Caco-2 (cell line): ENCODE data around the gene FGFRL1. TPM values are rescaled to one million over a fixed set of nuclear protein-coding genes. Genes with fewer than 3 reads are reported as not detected.

ENCODE experiments used
- BruUV-seq: library from RNA; stranded (reverse); fragments of 400-500 nt; replicated peaks from 2 replicates; lab custom pipeline; 2021; lab: Mats Ljungman, UMichigan
- CTCF ChIA-PET: fragments of 300-600 bp; sonication (Branson Sonifier 250); formaldehyde crosslinking; loops from one replicate; lab custom pipeline; 2022; ENCODE audit warnings: antibody characterized with exemption; lab: Charles Lee
- POLR2A ChIA-PET: fragments of 300-600 bp; sonication (Branson Sonifier 250); formaldehyde crosslinking; loops from one replicate; lab custom pipeline; 2022; ENCODE audit warnings: antibody characterized with exemption; lab: Charles Lee
- DNase-seq, 2 experiments: peaks; one replicate each; pipeline versions ENCODE4 v3.0.0 to v3.0.0-alpha.2; 2020 to 2022
- H3K27me3 ChIP-seq: replicated peaks from 2 replicates; pipeline ENCODE4 v1.6.0; 2011; ENCODE audit warnings: low read length; ENCODE audit not compliant: control insufficient read depth, insufficient read depth
- H3K36me3 ChIP-seq: 2 replicates; pipeline ENCODE4 v1.5.1; 2011; ENCODE audit warnings: low read length; ENCODE audit not compliant: control insufficient read depth, insufficient read depth
- H3K4me1 ChIP-seq: fragments of 250-450 bp; sonication (Bioruptor Pico); 2 replicates; pipeline ENCODE4 v1.5.1; 2020; ENCODE audit warnings: mild to moderate bottlenecking
- H3K4me3 ChIP-seq: 2 replicates; pipeline ENCODE4 v1.5.1; 2011; ENCODE audit warnings: low read depth, mild to moderate bottlenecking, control low read depth, low read length
- H3K9me3 ChIP-seq: fragments of 250-450 bp; sonication (Bioruptor Pico); 2 replicates; pipeline ENCODE4 v1.5.1; 2020; ENCODE audit warnings: mild to moderate bottlenecking, moderate library complexity
- H3K27ac Mint-ChIP-seq: one replicate; pipeline ENCODE4 v1.8.0; 2022; ENCODE audit warnings: mixed read lengths; ENCODE audit not compliant: unreplicated experiment
- H3K27me3 Mint-ChIP-seq: one replicate; pipeline ENCODE4 v1.8.0; 2022; ENCODE audit warnings: mixed read lengths; ENCODE audit not compliant: insufficient read depth, unreplicated experiment
- H3K36me3 Mint-ChIP-seq: one replicate; pipeline ENCODE4 v1.8.0; 2022; ENCODE audit warnings: mild to moderate bottlenecking, mixed read lengths; ENCODE audit not compliant: insufficient read depth, unreplicated experiment
- H3K4me1 Mint-ChIP-seq: one replicate; pipeline ENCODE4 v1.8.0; 2022; ENCODE audit warnings: low read depth, mixed read lengths; ENCODE audit not compliant: unreplicated experiment
- H3K4me3 Mint-ChIP-seq: one replicate; pipeline ENCODE4 v1.8.0; 2022; ENCODE audit warnings: mild to moderate bottlenecking, moderate library complexity, mixed read lengths; ENCODE audit not compliant: unreplicated experiment
- H3K9me3 Mint-ChIP-seq: one replicate; pipeline ENCODE4 v1.8.0; 2022; ENCODE audit warnings: mixed read lengths; ENCODE audit not compliant: unreplicated experiment
- intact Hi-C: fragments of 100-400 bp; cut with micrococcal nuclease; formaldehyde crosslinking; loops from one replicate; pipeline ENCODE4 v1.10.0; 2022; ENCODE audit not compliant: unreplicated experiment
- total RNA-seq: library from RNA; stranded (reverse); gene quantifications from 2 replicates; pipeline ENCODE4 v1.2.3, GENCODE V29; 2022
- TF ChIP-seq, protein P1 (sequence below), 2 experiments: fragments of 200-600 bp in 1 of 2; IDR thresholded peaks; 1 replicate in 1 of 2; 2 replicates in 1 of 2; pipeline versions ENCODE4 v1.5.1 to v1.8.0; 2011 to 2022; ENCODE audit warnings: antibody characterized with exemption in 1 of 2, control low read depth in 1 of 2, inconsistent platforms in 1 of 2, low read depth in 1 of 2, low read length in 1 of 2, mild to moderate bottlenecking in 1 of 2, moderate library complexity in 1 of 2; ENCODE audit not compliant: insufficient read depth in 1 of 2, severe bottlenecking in 1 of 2, unreplicated experiment in 1 of 2

Gene FGFRL1
- total RNA-seq, 1 experiment from 2014 or later = 26.0 TPM

DNA sequence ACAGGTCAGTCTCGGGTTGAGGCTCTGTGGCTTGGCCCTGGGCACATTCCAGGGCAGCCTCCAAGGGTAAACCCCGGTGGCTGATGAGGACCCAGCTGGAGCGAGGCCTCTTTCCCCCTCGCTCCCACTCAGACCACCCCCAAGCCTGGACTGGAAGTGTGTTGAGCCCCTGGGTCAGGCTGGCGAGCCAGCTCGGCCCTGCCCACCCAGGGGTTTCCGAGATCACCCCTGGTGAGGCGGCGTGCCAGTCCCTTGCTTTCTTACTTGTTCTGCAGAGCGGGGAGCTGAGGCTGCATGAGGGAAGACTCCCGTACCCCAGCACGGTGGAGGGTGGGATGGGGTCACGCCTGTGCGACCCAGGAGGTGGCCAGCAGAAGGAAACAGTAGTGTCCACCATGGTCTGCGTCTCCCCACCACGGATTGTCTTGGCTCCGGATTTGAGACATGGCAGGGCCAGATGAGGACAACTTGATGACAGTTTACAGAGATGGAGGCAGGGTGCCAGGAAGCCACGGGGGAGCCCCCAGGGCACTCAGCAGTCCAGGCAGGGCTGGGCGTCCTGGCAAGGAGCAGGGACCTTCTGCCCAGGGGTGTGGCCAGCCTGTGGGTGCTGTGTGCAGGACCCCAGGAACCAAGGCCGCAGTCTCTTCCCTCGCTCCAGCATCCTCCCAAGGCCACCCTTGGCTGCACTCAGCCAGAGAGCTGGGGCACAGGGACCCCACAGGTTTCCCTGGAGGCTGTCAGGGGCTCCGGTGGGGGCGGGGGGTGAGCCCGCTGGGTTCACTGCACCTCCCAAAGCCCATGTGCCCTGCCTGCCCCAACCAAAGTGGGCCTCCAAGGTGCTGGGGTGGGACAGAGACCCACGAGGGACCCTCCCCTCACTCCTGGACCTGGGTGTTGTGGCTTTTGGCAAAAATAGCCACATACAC lies 6.6 kb upstream of the FGFRL1 start:
- Histone ChIP-seq H3K36me3 (no peaks in the 10 kb centered on the region), H3K9me3 (peaks cover 7% of the 10 kb centered on the region; the same call in 1 of the 2 replicates), H3K4me1 (0 out of 2 replicates have a peak, but pooled peaks cover 5% of the 10 kb centered on the region), H3K4me3 (no peak overlapping the region), H3K27me3 (no peaks in the 10 kb centered on the region)
- H3K36me3 Mint-ChIP-seq = peaks cover 21% of the 10 kb centered on the region
- TF ChIP-seq, protein P1, sequence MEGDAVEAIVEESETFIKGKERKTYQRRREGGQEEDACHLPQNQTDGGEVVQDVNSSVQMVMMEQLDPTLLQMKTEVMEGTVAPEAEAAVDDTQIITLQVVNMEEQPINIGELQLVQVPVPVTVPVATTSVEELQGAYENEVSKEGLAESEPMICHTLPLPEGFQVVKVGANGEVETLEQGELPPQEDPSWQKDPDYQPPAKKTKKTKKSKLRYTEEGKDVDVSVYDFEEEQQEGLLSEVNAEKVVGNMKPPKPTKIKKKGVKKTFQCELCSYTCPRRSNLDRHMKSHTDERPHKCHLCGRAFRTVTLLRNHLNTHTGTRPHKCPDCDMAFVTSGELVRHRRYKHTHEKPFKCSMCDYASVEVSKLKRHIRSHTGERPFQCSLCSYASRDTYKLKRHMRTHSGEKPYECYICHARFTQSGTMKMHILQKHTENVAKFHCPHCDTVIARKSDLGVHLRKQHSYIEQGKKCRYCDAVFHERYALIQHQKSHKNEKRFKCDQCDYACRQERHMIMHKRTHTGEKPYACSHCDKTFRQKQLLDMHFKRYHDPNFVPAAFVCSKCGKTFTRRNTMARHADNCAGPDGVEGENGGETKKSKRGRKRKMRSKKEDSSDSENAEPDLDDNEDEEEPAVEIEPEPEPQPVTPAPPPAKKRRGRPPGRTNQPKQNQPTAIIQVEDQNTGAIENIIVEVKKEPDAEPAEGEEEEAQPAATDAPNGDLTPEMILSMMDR (IDR thresholded peaks at IDR 0.05; ENCODE audit: insufficient read depth in 1 of 2, low read depth in 1 of 2, low read length in 1 of 2, severe bottlenecking in 1 of 2, unreplicated experiment in 1 of 2) = no peak
- BruUV-seq = no TSS peak
- no peak overlapping the region for H3K27ac Mint-ChIP-seq
- peaks cover 6% of the 10 kb centered on the region for H3K27me3 Mint-ChIP-seq
- intact Hi-C loops = no loop called here
- POLR2A ChIA-PET = no interaction called here
- CTCF ChIA-PET = no interaction called here
- H3K4me1 Mint-ChIP-seq = peaks cover 6% of the 10 kb centered on the region
- H3K4me3 Mint-ChIP-seq = no peak overlapping the region
- H3K9me3 Mint-ChIP-seq = peaks cover 10% of the 10 kb centered on the region
- no peak for DNase-seq

DNA sequence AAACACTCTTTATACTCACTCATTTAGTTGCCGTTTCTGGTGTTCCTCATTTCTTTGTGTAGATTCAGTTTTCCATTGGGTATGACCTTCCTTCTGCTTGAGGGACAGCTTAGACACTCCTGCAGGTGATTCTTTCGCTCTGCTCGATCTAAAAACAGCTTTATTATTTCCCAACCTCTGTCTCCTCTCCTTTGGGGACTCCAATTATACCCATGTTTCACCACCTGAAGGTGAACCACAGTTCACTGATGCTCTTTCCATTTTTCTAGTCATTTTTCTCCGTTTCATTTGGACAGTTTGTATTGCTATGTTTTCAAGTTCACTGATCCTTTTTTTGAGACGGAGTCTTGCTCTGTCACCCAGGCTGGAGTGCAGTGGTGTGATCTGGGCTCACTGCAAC lies 4.6 kb upstream of the FGFRL1 start:
- ChIA-PET CTCF (no interaction called here), POLR2A (no interaction called here)
- no peak overlapping the region for H3K4me3 Mint-ChIP-seq
- peaks cover 10% of the 10 kb centered on the region for H3K9me3 Mint-ChIP-seq
- intact Hi-C loops = no loop called here
- no peak overlapping the region for H3K4me3 ChIP-seq
- DNase-seq = no peak
- peaks cover 6% of the 10 kb centered on the region for H3K27me3 Mint-ChIP-seq
- no peaks in the 10 kb centered on the region for H3K27me3 ChIP-seq
- H3K36me3 Mint-ChIP-seq = peaks cover 16% of the 10 kb centered on the region
- H3K4me1 ChIP-seq = peaks cover 13% of the 10 kb centered on the region
- TF ChIP-seq, protein P1 (IDR thresholded peaks at IDR 0.05; ENCODE audit: insufficient read depth in 1 of 2, low read depth in 1 of 2, low read length in 1 of 2, severe bottlenecking in 1 of 2, unreplicated experiment in 1 of 2) = no peak
- H3K4me1 Mint-ChIP-seq = peaks cover 6% of the 10 kb centered on the region
- no peaks in the 10 kb centered on the region for H3K36me3 ChIP-seq
- no TSS peak for BruUV-seq
- peaks cover 7% of the 10 kb centered on the region; the same call in 1 of the 2 replicates for H3K9me3 ChIP-seq
- no peak overlapping the region for H3K27ac Mint-ChIP-seq

DNA sequence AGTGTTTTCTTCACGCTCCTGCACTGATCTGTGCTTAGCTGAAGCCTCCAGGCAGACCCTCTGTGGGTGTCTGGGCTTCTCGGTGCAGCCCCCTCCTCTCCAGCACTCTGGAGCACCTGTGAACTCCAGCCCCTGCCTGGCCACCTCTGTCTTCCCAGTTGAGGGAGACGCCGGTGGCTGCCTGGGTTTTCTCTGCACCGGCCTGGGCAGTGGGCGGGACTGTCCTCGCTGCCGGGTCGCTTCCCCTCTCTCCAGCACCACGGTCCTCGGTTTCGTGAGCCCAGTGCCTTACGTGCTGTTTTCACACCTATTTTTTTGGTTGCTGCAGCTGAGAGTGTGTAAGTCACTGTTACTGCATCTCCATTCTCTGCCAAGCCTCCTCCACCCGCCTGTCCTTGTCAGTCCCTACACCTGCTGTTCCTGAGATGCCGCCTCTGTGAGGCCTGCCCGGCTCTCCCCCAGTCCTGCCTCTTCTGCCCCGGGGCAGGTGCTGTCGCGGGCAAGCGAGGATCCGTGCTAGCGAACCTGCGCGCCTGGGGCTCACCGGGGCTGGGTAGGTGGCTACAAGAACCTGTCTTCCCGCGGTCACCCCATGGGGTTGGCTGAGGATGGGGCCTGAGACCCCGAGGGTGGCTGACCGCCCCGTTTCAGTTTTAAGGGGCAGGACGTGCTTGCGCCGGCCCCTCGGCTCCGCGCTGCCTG lies 2.4 kb upstream of the FGFRL1 start:
- ChIA-PET POLR2A (no interaction called here), CTCF (no interaction called here)
- Mint-ChIP-seq H3K27me3 (peaks cover 3% of the 10 kb centered on the region), H3K36me3 (peaks cover 16% of the 10 kb centered on the region), H3K9me3 (peaks cover 10% of the 10 kb centered on the region), H3K4me3 (peak overlapping the region; percentile 79), H3K27ac (no peak overlapping the region), H3K4me1 (peaks cover 6% of the 10 kb centered on the region)
- no peaks in the 10 kb centered on the region for H3K36me3 ChIP-seq
- BruUV-seq = no TSS peak
- H3K4me1 ChIP-seq = peaks cover 13% of the 10 kb centered on the region
- H3K4me3 ChIP-seq = peak overlapping the region; percentile 71
- H3K27me3 ChIP-seq = no peaks in the 10 kb centered on the region
- intact Hi-C loops = no loop called here
- peaks cover 7% of the 10 kb centered on the region; the same call in 1 of the 2 replicates for H3K9me3 ChIP-seq
- DNase-seq = peak; percentile 47 to 61
- TF ChIP-seq, protein P1 (IDR thresholded peaks at IDR 0.05; ENCODE audit: insufficient read depth in 1 of 2, low read depth in 1 of 2, low read length in 1 of 2, severe bottlenecking in 1 of 2, unreplicated experiment in 1 of 2) = no peak
